ENCODE results near the gene ENAM.

ENAM gene

GRCh38 chr4:70624226-70624793, 4.2 kb upstream of the ENAM start:
- TF ChIP-seq, protein P1, sequence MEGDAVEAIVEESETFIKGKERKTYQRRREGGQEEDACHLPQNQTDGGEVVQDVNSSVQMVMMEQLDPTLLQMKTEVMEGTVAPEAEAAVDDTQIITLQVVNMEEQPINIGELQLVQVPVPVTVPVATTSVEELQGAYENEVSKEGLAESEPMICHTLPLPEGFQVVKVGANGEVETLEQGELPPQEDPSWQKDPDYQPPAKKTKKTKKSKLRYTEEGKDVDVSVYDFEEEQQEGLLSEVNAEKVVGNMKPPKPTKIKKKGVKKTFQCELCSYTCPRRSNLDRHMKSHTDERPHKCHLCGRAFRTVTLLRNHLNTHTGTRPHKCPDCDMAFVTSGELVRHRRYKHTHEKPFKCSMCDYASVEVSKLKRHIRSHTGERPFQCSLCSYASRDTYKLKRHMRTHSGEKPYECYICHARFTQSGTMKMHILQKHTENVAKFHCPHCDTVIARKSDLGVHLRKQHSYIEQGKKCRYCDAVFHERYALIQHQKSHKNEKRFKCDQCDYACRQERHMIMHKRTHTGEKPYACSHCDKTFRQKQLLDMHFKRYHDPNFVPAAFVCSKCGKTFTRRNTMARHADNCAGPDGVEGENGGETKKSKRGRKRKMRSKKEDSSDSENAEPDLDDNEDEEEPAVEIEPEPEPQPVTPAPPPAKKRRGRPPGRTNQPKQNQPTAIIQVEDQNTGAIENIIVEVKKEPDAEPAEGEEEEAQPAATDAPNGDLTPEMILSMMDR (IDR thresholded peaks at IDR 0.05; ENCODE audit: control insufficient read depth, extremely low read depth, insufficient read depth): no peak
- H3K4me3 ChIP-seq (ENCODE audit: low read depth, low read length): no peak overlapping the region
- no peak for DNase-seq (ENCODE audit: low read depth)

DNA sequence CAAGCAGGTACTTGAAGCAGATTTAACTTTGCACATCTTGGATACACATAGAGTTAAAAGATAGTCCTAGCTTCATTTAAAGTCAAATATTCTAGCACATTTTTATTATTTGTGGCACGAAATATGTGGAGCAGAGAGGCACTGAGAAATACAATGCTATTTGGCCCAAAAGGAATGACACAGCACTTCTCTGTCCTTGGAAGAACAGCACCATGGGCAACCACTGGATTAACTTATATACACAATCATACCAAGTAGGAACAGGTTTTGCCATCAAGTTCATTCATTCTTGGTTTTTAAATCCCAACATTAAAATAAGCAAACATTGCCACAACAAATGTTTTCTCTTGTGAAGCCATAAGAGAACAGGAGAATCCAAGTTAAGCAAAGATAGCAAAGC, 924 bp upstream of the ENAM start:
- H3K4me3 ChIP-seq (ENCODE audit: low read depth, low read length): no peak overlapping the region
- no peak for DNase-seq (ENCODE audit: low read depth)
- TF ChIP-seq, protein P1 (IDR thresholded peaks at IDR 0.05; ENCODE audit: control insufficient read depth, extremely low read depth, insufficient read depth): no peak

DNA sequence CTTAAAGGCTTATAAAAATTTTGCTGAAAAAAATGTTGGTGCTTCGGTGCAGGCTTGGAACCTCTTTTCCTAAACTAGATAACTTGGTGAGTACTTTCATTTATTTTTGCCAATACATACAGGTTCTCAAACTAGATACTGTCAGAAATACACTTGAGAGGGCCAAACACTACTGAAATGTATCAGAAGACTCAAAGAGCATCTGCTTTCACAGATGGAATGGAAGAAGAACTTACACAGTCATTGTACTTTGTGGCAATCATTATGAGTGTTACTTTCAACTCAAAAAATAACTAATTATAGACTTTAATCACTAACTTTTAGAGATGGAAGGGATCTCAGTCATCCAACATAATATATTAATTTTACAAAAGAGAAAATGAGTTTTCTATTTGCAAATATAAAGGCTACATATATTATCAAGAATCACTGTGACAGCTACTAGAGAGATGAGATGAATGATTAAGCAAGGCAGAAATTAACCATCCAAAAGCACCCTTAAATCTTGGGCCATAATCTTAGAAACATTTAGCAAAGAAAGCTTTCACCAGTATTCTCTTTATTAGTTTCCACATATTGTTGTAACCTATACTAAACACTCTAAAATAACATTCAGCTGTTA, 1.0 kb downstream of the ENAM start:
- TF ChIP-seq, protein P1 (IDR thresholded peaks at IDR 0.05; ENCODE audit: control insufficient read depth, extremely low read depth, insufficient read depth): no peak
- DNase-seq (ENCODE audit: low read depth): no peak
- H3K4me3 ChIP-seq (ENCODE audit: low read depth, low read length): no peak overlapping the region

DNA sequence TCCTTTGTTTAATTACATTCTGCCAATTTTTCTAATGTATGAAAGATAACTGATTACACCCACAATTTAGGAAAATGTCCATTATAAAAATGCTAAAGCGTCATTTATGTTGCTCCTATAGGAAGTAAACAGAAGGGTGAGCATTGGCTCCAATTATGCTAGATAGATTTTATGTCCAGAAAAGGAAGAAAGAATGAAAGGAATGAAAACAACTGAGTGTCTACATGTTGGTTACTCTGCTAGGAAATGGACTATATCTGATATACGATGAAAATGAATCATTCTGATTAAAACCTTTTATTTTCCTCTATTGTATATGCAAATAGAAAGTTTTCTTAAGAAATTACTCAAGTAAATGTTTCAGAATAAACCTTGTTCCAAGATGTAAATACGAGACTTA, 1.6 kb downstream of the ENAM start:
- TF ChIP-seq, protein P1 (IDR thresholded peaks at IDR 0.05; ENCODE audit: control insufficient read depth, extremely low read depth, insufficient read depth): no peak
- H3K4me3 ChIP-seq (ENCODE audit: low read depth, low read length): no peak overlapping the region

GRCh38 chr4:70632028-70632427, 3.5 kb downstream of the ENAM start:
- no peak for DNase-seq (ENCODE audit: low read depth)
- TF ChIP-seq, protein P1 (IDR thresholded peaks at IDR 0.05; ENCODE audit: control insufficient read depth, extremely low read depth, insufficient read depth): no peak
- no peak overlapping the region for H3K4me3 ChIP-seq (ENCODE audit: low read depth, low read length)

More for the DNA sequence above, 1.6 kb downstream of the ENAM start:
- DNase-seq (ENCODE audit: low read depth): no peak

GRCh38 chr4:70634482-70634881, 5.9 kb downstream of the ENAM start:
- H3K4me3 ChIP-seq (ENCODE audit: low read depth, low read length): no peak overlapping the region
- TF ChIP-seq, protein P1 (IDR thresholded peaks at IDR 0.05; ENCODE audit: control insufficient read depth, extremely low read depth, insufficient read depth): no peak
- no peak for DNase-seq (ENCODE audit: low read depth)

Data from LNCaP clone FGC (cell line).